CD4-positive, alpha-beta T cell (primary cell): ENCODE measurements around the gene HIVEP3. TPM values are rescaled to one million over a fixed set of nuclear protein-coding genes. Genes with fewer than 3 reads are reported as not detected.

Experiments used
- ATAC-seq: fragments of 200-7000 bp; cut with Tn5 transposase; one replicate; pipeline ENCODE4 v1.10.0; 2022; ENCODE audit warnings: mild to moderate bottlenecking; ENCODE audit not compliant: poor library complexity
- CTCF ChIA-PET: fragments of 350-600 bp; sonication (Branson Sonifier 250); formaldehyde crosslinking; loops from one replicate; lab custom pipeline; 2021; ENCODE audit warnings: antibody characterized with exemption, inconsistent platforms; lab: Charles Lee
- POLR2A ChIA-PET: fragments of 350-600 bp; sonication (Branson Sonifier 250); formaldehyde crosslinking; loops from one replicate; lab custom pipeline; 2021; ENCODE audit warnings: antibody characterized with exemption, inconsistent platforms; lab: Charles Lee
- DNase-seq, 14 experiments: peaks; one replicate each; pipeline ENCODE4 v3.0.0-alpha.2; 2013 to 2020; ENCODE audit warnings: mixed read lengths in 2 of 14
- H3K27ac ChIP-seq, 2 donors: one replicate each; pipeline versions ENCODE4 v1.5.1 to v1.7.0; 2013; ENCODE audit warnings: low read length in 2 of 2, low read depth in 1 of 2, mild to moderate bottlenecking in 1 of 2
- H3K27me3 ChIP-seq, 2 experiments: 1 replicate in 1 of 2; 2 replicates in 1 of 2; pipeline versions ENCODE4 v1.6.1 to v1.7.0; 2013; ENCODE audit warnings: low read length in 2 of 2, control low read depth in 1 of 2, mild to moderate bottlenecking in 1 of 2, moderate library complexity in 1 of 2; ENCODE audit not compliant: insufficient read depth in 2 of 2, control insufficient read depth in 1 of 2
- H3K36me3 ChIP-seq: one replicate; pipeline ENCODE4 v1.6.1; 2013; ENCODE audit warnings: low read length, control low read depth; ENCODE audit not compliant: insufficient read depth
- H3K4me1 ChIP-seq: one replicate; pipeline ENCODE4 v1.6.1; 2013; ENCODE audit warnings: low read length, control low read depth; ENCODE audit not compliant: insufficient read depth
- H3K4me3 ChIP-seq: one replicate; pipeline ENCODE4 v1.5.1; 2013; ENCODE audit warnings: mild to moderate bottlenecking, low read length, moderate library complexity
- H3K9me3 ChIP-seq, 2 experiments: 1 replicate in 1 of 2; 2 replicates in 1 of 2; pipeline versions ENCODE4 v1.6.1 to v1.7.0; 2013; ENCODE audit warnings: low read length in 2 of 2, mild to moderate bottlenecking in 2 of 2, control low read depth in 1 of 2, moderate library complexity in 1 of 2; ENCODE audit not compliant: control insufficient read depth in 1 of 2, insufficient read depth in 1 of 2
- H3K27ac Mint-ChIP-seq: one replicate; pipeline ENCODE4 v1.8.0; 2020; ENCODE audit warnings: mixed read lengths
- H3K27me3 Mint-ChIP-seq: one replicate; pipeline ENCODE4 v1.8.0; 2021; ENCODE audit warnings: mixed read lengths
- H3K36me3 Mint-ChIP-seq: one replicate; pipeline ENCODE4 v1.8.0; 2021; ENCODE audit warnings: low read depth, mixed read lengths
- H3K4me1 Mint-ChIP-seq: one replicate; pipeline ENCODE4 v1.8.0; 2021; ENCODE audit warnings: low read depth, mixed read lengths
- H3K4me3 Mint-ChIP-seq: one replicate; pipeline ENCODE4 v1.8.0; 2020; ENCODE audit warnings: mild to moderate bottlenecking, mixed read lengths
- H3K9me3 Mint-ChIP-seq: one replicate; pipeline ENCODE4 v1.8.0; 2020; ENCODE audit warnings: mixed read lengths
- intact Hi-C, 2 experiments: fragments of 100-400 bp; cut with DNase I in 1 of 2; cut with micrococcal nuclease in 1 of 2; formaldehyde crosslinking; loops; one replicate each; pipeline versions ENCODE4 v1.15.1 to v1.9.0; 2023 to 2025; cut with DNase I, micrococcal nuclease
- total RNA-seq, 174 experiments: library from RNA in 2 of 174; stranded (reverse) in 2 of 174; gene quantifications; one replicate each; pipeline ENCODE4 v1.2.3 and lab custom pipeline; 2021 to 2026
- TF ChIP-seq, protein P1 (sequence below): fragments of 200-600 bp; IDR thresholded peaks from one replicate; pipeline ENCODE4 v1.8.0; 2022; ENCODE audit warnings: antibody characterized with exemption, mild to moderate bottlenecking

Gene HIVEP3
- total RNA-seq, 2 experiments from 2014 or later, result 5.1 to 5.4 TPM

- DNase-seq, result peak in 7 of 14 experiments; percentile 5 to 63 (median 40)
- H3K27me3 ChIP-seq, result no peaks in the 10 kb centered on the region
These were observed 114.5 kb downstream of the HIVEP3 start for GRCh38 chr1:41804176-41804575.

DNA sequence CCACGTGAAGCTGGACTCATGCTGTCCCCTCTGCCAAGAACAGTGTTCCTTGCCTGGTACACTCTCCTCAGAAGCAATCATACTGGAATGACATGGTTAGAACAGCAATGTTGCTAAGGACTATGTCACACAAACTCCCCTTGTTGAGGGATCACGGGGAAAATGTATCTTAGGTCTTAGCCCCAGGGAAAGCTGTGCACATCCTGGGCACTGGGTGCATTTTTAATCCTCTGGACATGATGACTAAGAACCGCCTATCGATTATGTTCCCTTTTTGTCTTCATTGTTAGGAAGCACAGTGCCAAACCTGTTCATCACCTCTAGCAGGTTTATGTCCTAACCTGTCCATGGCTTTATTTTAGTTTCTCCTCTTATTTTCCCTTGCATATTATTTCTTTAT, 115.1 kb downstream of the HIVEP3 start:
- no peaks in the 10 kb centered on the region for H3K27me3 Mint-ChIP-seq
- H3K9me3 Mint-ChIP-seq, result no peaks in the 10 kb centered on the region
- ChIA-PET CTCF (no interaction called here), POLR2A (interaction anchor here (0.9 to 3.0 kb wide), 5 partner anchors 12 to 116 kb away, joined by 3 to 11 read pairs (median 4); partner anchors contain the start of gene HIVEP3)
- H3K27ac ChIP-seq, result peak overlapping the region; percentile 44 to 77
- H3K4me1 Mint-ChIP-seq, result peaks cover 86% of the 10 kb centered on the region
- no peaks in the 10 kb centered on the region for H3K9me3 ChIP-seq
- H3K36me3 Mint-ChIP-seq, result no peaks in the 10 kb centered on the region
- H3K36me3 ChIP-seq, result peaks cover 2% of the 10 kb centered on the region
- peak overlapping the region; percentile 54 for H3K4me3 Mint-ChIP-seq
- ATAC-seq, result no peak
- intact Hi-C loops, result loop anchor here in 1 of 2 experiments (10.0 kb wide), 3 partner anchors 49 to 229 kb away; no protein-coding TSS in a partner anchor
- peaks cover 91% of the 10 kb centered on the region for H3K4me1 ChIP-seq
- no peak overlapping the region for H3K4me3 ChIP-seq
- no peak for DNase-seq
- peak overlapping the region; percentile 90 for H3K27ac Mint-ChIP-seq
- no peaks in the 10 kb centered on the region for H3K27me3 ChIP-seq
- TF ChIP-seq, protein P1, sequence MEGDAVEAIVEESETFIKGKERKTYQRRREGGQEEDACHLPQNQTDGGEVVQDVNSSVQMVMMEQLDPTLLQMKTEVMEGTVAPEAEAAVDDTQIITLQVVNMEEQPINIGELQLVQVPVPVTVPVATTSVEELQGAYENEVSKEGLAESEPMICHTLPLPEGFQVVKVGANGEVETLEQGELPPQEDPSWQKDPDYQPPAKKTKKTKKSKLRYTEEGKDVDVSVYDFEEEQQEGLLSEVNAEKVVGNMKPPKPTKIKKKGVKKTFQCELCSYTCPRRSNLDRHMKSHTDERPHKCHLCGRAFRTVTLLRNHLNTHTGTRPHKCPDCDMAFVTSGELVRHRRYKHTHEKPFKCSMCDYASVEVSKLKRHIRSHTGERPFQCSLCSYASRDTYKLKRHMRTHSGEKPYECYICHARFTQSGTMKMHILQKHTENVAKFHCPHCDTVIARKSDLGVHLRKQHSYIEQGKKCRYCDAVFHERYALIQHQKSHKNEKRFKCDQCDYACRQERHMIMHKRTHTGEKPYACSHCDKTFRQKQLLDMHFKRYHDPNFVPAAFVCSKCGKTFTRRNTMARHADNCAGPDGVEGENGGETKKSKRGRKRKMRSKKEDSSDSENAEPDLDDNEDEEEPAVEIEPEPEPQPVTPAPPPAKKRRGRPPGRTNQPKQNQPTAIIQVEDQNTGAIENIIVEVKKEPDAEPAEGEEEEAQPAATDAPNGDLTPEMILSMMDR, result no peak

More at GRCh38 chr1:41804176-41804575, 114.5 kb downstream of the HIVEP3 start:
- CTCF ChIA-PET, result no interaction called here
- peak overlapping the region; percentile 65 for H3K4me3 Mint-ChIP-seq
- Histone ChIP-seq H3K4me1 (peaks cover 91% of the 10 kb centered on the region), H3K9me3 (no peaks in the 10 kb centered on the region), H3K4me3 (no peak overlapping the region), H3K27ac (peak overlapping the region in 1 of 2 donors; percentile 77), H3K36me3 (peaks cover 2% of the 10 kb centered on the region)
- H3K27me3 Mint-ChIP-seq, result no peaks in the 10 kb centered on the region
- H3K27ac Mint-ChIP-seq, result peak overlapping the region; percentile 90
- intact Hi-C loops, result loop anchor here in 1 of 2 experiments (10.0 kb wide), 3 partner anchors 49 to 229 kb away; no protein-coding TSS in a partner anchor
- ATAC-seq, result peak; percentile 13
- H3K36me3 Mint-ChIP-seq, result no peaks in the 10 kb centered on the region
- no peaks in the 10 kb centered on the region for H3K9me3 Mint-ChIP-seq
- H3K4me1 Mint-ChIP-seq, result peaks cover 86% of the 10 kb centered on the region
- TF ChIP-seq, protein P1, result no peak
- POLR2A ChIA-PET, result interaction anchor here (1.0 to 3.0 kb wide), 3 partner anchors 12 to 88 kb away, joined by 3 to 11 read pairs (median 4); no protein-coding TSS in a partner anchor

DNA sequence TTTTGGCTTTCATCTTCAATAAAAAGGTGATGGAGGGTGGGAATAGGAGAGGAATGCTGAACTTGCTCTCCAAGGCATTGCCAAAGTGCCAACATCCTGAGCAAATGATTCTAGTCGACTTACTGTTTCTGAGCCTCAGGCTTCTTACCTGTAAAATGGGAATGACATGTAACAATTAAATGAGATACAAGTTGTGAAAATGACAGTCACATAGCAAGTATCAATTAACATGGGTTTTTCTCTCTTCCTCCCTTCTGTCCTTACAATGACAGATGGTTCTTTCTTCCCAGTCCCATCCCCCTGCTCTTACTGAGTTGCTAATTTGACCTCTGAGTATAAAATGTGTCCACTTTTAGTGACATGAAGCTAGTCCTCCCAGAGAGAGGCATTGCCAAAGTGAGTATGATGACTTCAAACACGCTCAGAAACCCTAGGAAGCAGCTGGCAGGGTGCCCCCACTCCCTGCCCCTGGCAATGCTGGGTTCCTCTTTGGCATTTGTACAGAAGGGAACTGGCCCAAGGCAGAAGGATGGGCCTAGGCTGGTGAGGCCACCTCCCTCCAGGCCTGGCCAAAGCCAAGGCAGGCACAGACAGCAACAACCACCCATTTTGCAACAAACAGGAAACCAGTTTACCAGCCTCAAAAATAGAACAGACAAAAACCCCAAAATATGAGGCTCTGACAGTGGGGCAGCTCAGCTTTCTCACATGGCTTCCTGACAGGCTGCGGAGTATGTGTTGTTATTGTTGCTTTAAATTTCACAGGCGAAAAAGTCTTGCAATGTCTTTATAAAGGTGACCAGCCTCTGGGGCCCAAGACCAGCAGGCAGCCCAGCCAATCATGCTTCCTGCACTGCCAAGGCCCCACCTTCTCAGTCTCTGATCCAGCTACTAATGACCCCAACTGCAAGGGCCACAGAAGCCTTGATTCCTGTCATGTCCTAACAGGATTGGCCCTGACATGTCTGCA, 115.9 kb downstream of the HIVEP3 start:
- intact Hi-C loops, result loop anchor here in 1 of 2 experiments (10.0 kb wide), 3 partner anchors 48 to 228 kb away; no protein-coding TSS in a partner anchor
- no peaks in the 10 kb centered on the region for H3K27me3 Mint-ChIP-seq
- H3K27ac ChIP-seq, result peak overlapping the region; percentile 44 to 77
- H3K4me1 ChIP-seq, result peaks cover 84% of the 10 kb centered on the region
- POLR2A ChIA-PET, result interaction anchor here (0.6 to 3.0 kb wide), 6 partner anchors 11 to 130 kb away, joined by 3 to 11 read pairs (median 6); partner anchors contain the start of gene HIVEP3
- peak in 12 of 14 experiments; percentile 12 to 77 (median 23) for DNase-seq
- peaks cover 78% of the 10 kb centered on the region for H3K4me1 Mint-ChIP-seq
- H3K27me3 ChIP-seq, result no peaks in the 10 kb centered on the region
- no peaks in the 10 kb centered on the region for H3K36me3 Mint-ChIP-seq
- no peaks in the 10 kb centered on the region for H3K9me3 ChIP-seq
- H3K4me3 ChIP-seq, result no peak overlapping the region
- no peaks in the 10 kb centered on the region for H3K9me3 Mint-ChIP-seq
- peak overlapping the region; percentile 54 for H3K4me3 Mint-ChIP-seq
- TF ChIP-seq, protein P1, result no peak
- ATAC-seq, result peak; percentile 65
- CTCF ChIA-PET, result no interaction called here
- H3K36me3 ChIP-seq, result peaks cover 2% of the 10 kb centered on the region
- H3K27ac Mint-ChIP-seq, result peak overlapping the region; percentile 90
